ENCODE results near the gene MTFMT. TPM values are rescaled to one million over a fixed set of nuclear protein-coding genes. Genes with fewer than 3 reads are reported as not detected.

MTFMT gene
- total and polyA plus RNA-seq, 2 of the 13 experiments (the other 11 are each of a cell fraction or from before 2014, with no cell fraction given), result 9.9 to 23.2 TPM

DNA sequence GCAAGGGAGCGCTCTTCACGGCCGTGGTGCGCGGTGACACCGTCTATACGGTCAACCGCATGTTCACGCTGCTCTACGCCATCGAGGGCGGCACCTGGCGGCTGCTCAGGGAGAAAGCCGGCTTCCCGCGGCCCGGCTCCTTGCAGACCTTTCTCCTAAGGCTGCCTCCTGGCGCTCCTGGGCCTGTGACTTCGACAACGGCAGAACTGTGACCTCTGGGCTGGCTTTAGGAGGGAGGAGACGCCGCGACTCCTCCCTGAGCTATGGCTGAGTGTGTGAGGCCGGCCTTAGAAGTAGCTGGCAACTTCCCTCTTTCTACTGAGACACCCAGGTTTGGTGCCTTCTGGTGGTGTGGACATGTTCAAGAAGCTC is 48.5 kb upstream of the MTFMT start (continued):
- TF ChIP-seq ELF4 (CRISPR knock-in tag; IDR thresholded peaks at IDR 0.05; ENCODE audit: borderline replicate concordance), result no peak
- TF ChIP-seq ZNF383 (CRISPR knock-in tag; IDR thresholded peaks at IDR 0.05; ENCODE audit: borderline replicate concordance), result no peak
- no peak for TF ChIP-seq KLF11 (CRISPR knock-in tag; IDR thresholded peaks at IDR 0.05)
- TF ChIP-seq ZSCAN29 (CRISPR knock-in tag; conservative IDR thresholded peaks at IDR 0.05), result 0 out of 2 replicates have a peak, but pooled peaks have one; percentile 60
- TF ChIP-seq STAG1 (CRISPR knock-in tag; IDR thresholded peaks at IDR 0.05), result peak; percentile 31; the same call in 1 of the 2 replicates
- no peak for TF ChIP-seq PHF5A (CRISPR knock-in tag; IDR thresholded peaks at IDR 0.05; ENCODE audit: low read depth, unreplicated experiment)
- TF ChIP-seq, protein P1, sequence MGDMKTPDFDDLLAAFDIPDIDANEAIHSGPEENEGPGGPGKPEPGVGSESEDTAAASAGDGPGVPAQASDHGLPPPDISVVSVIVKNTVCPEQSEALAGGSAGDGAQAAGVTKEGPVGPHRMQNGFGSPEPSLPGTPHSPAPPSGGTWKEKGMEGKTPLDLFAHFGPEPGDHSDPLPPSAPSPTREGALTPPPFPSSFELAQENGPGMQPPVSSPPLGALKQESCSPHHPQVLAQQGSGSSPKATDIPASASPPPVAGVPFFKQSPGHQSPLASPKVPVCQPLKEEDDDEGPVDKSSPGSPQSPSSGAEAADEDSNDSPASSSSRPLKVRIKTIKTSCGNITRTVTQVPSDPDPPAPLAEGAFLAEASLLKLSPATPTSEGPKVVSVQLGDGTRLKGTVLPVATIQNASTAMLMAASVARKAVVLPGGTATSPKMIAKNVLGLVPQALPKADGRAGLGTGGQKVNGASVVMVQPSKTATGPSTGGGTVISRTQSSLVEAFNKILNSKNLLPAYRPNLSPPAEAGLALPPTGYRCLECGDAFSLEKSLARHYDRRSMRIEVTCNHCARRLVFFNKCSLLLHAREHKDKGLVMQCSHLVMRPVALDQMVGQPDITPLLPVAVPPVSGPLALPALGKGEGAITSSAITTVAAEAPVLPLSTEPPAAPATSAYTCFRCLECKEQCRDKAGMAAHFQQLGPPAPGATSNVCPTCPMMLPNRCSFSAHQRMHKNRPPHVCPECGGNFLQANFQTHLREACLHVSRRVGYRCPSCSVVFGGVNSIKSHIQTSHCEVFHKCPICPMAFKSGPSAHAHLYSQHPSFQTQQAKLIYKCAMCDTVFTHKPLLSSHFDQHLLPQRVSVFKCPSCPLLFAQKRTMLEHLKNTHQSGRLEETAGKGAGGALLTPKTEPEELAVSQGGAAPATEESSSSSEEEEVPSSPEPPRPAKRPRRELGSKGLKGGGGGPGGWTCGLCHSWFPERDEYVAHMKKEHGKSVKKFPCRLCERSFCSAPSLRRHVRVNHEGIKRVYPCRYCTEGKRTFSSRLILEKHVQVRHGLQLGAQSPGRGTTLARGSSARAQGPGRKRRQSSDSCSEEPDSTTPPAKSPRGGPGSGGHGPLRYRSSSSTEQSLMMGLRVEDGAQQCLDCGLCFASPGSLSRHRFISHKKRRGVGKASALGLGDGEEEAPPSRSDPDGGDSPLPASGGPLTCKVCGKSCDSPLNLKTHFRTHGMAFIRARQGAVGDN (CRISPR knock-in tag; IDR thresholded peaks at IDR 0.05), result peak; percentile 43; the same call in 1 of the 2 replicates
- no peak for TF ChIP-seq REL (CRISPR knock-in tag; conservative IDR thresholded peaks at IDR 0.05)
- 0 out of 2 replicates have a peak, but pooled peaks have one; percentile 43 for TF ChIP-seq HOXA3 (CRISPR knock-in tag; IDR thresholded peaks at IDR 0.05)
- TF ChIP-seq, protein P2, sequence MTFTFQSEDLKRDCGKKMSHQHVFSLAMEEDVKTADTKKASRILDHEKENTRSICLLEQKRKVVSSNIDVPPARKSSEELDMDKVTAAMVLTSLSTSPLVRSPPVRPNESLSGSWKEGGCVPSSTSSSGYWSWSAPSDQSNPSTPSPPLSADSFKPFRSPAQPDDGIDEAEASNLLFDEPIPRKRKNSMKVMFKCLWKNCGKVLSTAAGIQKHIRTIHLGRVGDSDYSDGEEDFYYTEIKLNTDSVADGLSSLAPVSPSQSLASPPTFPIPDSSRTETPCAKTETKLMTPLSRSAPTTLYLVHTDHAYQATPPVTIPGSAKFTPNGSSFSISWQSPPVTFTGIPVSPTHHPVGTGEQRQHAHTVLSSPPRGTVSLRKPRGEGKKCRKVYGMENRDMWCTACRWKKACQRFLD (CRISPR knock-in tag; IDR thresholded peaks at IDR 0.05; ENCODE audit: borderline replicate concordance), result no peak
- no peak for TF ChIP-seq ETV5 (CRISPR knock-in tag; IDR thresholded peaks at IDR 0.05; ENCODE audit: borderline replicate concordance)
- TF ChIP-seq, protein P3, sequence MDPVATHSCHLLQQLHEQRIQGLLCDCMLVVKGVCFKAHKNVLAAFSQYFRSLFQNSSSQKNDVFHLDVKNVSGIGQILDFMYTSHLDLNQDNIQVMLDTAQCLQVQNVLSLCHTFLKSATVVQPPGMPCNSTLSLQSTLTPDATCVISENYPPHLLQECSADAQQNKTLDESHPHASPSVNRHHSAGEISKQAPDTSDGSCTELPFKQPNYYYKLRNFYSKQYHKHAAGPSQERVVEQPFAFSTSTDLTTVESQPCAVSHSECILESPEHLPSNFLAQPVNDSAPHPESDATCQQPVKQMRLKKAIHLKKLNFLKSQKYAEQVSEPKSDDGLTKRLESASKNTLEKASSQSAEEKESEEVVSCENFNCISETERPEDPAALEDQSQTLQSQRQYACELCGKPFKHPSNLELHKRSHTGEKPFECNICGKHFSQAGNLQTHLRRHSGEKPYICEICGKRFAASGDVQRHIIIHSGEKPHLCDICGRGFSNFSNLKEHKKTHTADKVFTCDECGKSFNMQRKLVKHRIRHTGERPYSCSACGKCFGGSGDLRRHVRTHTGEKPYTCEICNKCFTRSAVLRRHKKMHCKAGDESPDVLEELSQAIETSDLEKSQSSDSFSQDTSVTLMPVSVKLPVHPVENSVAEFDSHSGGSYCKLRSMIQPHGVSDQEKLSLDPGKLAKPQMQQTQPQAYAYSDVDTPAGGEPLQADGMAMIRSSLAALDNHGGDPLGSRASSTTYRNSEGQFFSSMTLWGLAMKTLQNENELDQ (CRISPR knock-in tag; IDR thresholded peaks at IDR 0.05; ENCODE audit: borderline replicate concordance), result no peak
- TF ChIP-seq, protein P4, sequence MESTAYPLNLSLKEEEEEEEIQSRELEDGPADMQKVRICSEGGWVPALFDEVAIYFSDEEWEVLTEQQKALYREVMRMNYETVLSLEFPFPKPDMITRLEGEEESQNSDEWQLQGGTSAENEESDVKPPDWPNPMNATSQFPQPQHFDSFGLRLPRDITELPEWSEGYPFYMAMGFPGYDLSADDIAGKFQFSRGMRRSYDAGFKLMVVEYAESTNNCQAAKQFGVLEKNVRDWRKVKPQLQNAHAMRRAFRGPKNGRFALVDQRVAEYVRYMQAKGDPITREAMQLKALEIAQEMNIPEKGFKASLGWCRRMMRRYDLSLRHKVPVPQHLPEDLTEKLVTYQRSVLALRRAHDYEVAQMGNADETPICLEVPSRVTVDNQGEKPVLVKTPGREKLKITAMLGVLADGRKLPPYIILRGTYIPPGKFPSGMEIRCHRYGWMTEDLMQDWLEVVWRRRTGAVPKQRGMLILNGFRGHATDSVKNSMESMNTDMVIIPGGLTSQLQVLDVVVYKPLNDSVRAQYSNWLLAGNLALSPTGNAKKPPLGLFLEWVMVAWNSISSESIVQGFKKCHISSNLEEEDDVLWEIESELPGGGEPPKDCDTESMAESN (CRISPR knock-in tag; conservative IDR thresholded peaks at IDR 0.05), result no peak
- TF ChIP-seq HNRNPL (IDR thresholded peaks at IDR 0.05; ENCODE audit: low read depth, low read length), result no peak
- no peak for TF ChIP-seq ZNF446 (CRISPR knock-in tag; IDR thresholded peaks at IDR 0.05)
- TF ChIP-seq IKZF5 (CRISPR knock-in tag; IDR thresholded peaks at IDR 0.05), result no peak
- no peak for TF ChIP-seq MAF1 (CRISPR knock-in tag; IDR thresholded peaks at IDR 0.05; ENCODE audit: borderline replicate concordance)
- no peak for TF ChIP-seq ZNF75D (CRISPR knock-in tag; IDR thresholded peaks at IDR 0.05; ENCODE audit: borderline replicate concordance)
- no peak for TF ChIP-seq NFIC (IDR thresholded peaks at IDR 0.05; ENCODE audit: low read length)
